Measurements from ENCODE around the gene YY1.

- TF ChIP-seq, protein P1, sequence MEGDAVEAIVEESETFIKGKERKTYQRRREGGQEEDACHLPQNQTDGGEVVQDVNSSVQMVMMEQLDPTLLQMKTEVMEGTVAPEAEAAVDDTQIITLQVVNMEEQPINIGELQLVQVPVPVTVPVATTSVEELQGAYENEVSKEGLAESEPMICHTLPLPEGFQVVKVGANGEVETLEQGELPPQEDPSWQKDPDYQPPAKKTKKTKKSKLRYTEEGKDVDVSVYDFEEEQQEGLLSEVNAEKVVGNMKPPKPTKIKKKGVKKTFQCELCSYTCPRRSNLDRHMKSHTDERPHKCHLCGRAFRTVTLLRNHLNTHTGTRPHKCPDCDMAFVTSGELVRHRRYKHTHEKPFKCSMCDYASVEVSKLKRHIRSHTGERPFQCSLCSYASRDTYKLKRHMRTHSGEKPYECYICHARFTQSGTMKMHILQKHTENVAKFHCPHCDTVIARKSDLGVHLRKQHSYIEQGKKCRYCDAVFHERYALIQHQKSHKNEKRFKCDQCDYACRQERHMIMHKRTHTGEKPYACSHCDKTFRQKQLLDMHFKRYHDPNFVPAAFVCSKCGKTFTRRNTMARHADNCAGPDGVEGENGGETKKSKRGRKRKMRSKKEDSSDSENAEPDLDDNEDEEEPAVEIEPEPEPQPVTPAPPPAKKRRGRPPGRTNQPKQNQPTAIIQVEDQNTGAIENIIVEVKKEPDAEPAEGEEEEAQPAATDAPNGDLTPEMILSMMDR (conservative IDR thresholded peaks at IDR 0.05; ENCODE audit: low read depth in 2 of 2) = no peak
- no peak for TF ChIP-seq POLR2AphosphoS5 (IDR thresholded peaks at IDR 0.05; ENCODE audit: low read depth)
- TF ChIP-seq, protein P2, sequence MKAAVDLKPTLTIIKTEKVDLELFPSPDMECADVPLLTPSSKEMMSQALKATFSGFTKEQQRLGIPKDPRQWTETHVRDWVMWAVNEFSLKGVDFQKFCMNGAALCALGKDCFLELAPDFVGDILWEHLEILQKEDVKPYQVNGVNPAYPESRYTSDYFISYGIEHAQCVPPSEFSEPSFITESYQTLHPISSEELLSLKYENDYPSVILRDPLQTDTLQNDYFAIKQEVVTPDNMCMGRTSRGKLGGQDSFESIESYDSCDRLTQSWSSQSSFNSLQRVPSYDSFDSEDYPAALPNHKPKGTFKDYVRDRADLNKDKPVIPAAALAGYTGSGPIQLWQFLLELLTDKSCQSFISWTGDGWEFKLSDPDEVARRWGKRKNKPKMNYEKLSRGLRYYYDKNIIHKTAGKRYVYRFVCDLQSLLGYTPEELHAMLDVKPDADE (IDR thresholded peaks at IDR 0.05) = no peak
- no peak for TF ChIP-seq EZH2 (IDR thresholded peaks at IDR 0.05; ENCODE audit: low read depth, unreplicated experiment)
- no peak for TF ChIP-seq EZH2phosphoT487 (IDR thresholded peaks at IDR 0.05; ENCODE audit: unreplicated experiment)
- no peak for TF ChIP-seq CREB1 (CRISPR knock-in tag; IDR thresholded peaks at IDR 0.05; ENCODE audit: low read depth)
Observed at GRCh38 chr14:100287202-100287997, 48.5 kb downstream of the YY1 start.
